Middle frontal gyrus (tissue), 1 donor: ENCODE results near the gene MUC5AC.
"Not testable (repeated sequence)": the region's sequence is repeated elsewhere in the genome, so short reads cannot be mapped to it uniquely, and the experiment has no call there.

ENCODE experiments used
- DNase-seq: peaks from one replicate; pipeline ENCODE4 v3.0.0-alpha.2; 2015; ENCODE audit warnings: low spot score; ENCODE audit errors: extremely low spot score

The MUC5AC gene

DNA sequence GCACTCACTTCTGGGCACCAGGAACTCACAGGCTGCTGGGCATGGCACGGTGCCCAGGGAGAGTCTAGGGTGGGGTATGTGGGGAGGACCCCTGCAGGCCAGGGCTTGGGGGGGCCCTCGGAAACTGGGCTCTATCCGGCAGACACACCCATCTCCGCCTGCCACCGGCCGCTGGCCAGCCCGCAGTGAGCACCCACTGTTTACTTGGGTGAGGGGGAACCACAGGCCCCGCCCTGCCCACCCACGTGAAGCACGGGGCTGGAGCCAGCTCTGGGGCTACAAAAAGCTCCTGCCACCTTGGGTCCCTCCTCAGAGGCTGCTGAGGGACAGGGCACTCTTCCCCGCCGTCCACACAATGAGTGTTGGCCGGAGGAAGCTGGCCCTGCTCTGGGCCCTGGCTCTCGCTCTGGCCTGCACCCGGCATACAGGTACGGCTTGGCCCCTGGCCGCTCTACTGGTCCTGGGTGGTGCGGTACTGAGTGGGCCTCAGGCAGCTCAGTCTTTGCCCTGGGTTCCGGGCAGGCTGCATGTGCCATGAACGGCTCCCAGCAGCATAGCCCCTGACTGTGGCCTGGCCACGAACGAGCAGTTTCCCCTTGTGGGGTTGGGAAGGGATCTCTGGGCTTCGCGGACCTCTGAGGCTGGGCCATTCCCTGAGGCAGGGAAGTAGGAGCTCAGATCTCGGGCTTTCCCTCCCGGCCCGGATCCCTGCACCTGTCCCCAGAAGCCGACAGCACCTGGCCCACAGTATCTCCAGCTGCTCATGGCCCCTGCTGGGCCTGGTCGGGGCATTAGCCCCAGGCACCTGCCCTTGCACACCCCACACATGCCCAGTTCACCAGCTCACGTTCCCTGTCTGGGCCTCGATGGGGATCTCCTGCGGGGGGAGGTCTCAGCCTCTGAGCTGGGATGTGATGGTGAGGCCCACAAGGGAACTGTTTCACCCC lies at the start of gene MUC5AC:
Gene MUC5AC (plus strand): TSS at position 309 of the 947 bp plus-strand sequence. CDS start 47 bp downstream, at position 356.
- no peak for DNase-seq

DNA sequence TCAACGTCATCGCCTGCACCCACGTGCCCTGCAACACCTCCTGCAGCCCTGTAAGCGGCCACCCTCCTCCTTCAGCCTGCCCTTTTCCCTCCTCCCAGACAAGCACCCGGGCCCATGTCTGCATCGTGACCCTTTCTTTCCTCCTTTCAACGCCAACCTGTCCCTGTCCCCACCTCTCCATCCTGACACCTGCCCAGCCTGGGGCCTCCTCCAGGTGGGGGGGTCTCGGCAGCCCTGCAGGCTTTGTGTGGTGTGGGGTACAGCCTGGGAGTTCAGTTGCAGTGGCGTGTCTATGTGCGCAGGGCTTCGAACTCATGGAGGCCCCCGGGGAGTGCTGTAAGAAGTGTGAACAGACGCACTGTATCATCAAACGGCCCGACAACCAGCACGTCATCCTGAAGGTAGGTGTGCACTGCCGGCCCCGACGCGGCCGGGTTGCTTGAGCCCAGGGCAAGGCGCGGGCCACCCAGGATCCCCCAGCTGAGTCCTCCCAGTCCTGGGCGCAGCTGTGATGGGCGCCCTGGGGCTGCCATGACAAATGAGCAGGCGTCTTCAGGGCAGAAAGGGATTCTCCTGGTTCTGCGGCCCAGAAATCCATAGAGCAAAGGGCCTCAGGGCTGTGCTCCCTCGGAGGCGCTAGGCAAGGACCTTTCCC lies 49.4 kb upstream of the MUC5AC start:
- no peak for DNase-seq

GRCh38 chr11:1109101-1109917 lies 48.4 kb upstream of the MUC5AC start:
- DNase-seq: no peak

GRCh38 chr11:1109918-1110705 lies 47.6 kb upstream of the MUC5AC start:
- no peak for DNase-seq

GRCh38 chr11:1111545-1112212 lies 46.1 kb upstream of the MUC5AC start:
- no peak for DNase-seq

DNA sequence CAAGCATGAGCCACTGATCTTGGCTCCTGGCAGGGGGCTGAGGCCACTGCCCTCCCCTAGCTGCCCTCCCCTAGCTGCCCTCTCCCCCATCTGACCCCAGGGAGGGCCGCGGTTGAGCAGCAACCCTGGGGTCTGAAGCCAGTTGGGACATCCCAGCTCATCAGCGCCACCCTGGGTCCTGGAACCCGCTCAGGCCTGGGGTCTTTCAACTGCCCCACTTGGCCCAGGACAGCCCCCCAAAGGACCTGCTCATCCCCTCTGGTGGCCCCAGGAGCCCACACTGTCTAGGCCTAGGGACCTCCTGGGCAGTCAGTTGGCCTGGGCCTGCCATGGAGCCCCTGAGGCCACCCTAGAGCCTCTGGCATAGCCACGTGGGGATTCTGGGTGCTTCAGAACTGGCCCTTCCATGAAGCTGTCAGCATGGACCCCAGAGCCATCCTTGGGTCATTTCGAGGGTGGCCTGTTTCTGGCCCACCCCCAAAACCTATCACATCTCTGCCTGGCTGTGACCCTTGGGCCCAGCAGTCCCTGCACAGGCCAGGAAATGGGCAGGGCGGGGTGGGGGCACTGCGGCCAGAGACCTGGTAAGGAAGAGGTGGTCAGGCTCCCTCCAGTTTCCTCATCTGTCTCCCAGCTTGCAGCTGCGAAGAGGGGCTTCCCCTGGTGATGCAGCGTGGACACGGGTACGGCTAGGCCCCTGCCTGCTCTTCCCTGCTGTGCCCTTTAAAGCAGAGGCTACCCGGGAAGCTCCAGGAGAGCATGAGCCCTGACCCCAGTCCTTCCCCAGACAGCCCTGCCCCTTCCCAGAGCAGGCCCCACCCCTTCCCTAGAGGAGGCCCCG lies 45.2 kb upstream of the MUC5AC start:
- no peak for DNase-seq

DNA sequence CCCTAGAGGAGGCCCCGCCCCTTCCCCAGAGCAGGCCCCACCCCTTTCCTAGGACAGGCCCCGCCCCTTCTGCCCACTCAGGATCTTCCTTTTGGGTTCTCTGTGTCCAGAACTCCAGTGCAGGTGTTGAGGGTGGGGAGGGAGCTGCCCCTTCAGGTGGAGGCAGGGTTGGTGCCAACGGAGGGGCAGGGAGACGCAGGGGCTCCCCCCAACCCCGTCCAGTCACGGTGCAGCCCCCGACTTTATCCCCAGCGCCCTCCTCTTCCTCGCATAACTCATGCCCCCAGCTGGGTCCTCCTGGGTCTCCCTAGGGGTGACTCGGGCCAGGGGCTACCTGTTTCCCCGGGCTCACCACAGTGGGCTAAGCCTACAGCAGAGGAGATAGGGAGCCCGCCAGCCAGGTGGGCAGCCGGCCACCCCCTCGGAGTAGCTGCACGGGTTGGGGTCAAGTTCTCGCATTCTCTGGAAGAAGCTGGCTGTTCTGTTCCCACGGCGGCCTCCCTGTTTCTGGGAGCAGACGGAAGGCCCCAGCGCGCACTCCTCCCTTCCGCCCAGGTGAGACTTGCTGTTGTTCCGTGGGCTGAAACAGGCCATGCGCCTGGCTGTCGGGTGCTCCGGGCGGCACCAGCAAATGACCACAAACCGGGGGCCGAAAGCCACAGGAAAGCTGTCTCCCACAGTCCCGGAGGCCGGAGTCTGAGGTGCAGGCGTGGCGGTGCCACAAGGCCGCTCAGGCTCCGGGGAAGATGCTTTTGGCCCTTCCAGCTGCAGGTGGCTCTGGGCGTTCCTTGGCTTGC lies 44.1 kb upstream of the MUC5AC start:
- DNase-seq: no peak

- DNase-seq: not testable (repeated sequence)
Observed at GRCh38 chr11:1115292-1115691, 42.5 kb upstream of the MUC5AC start.

DNA sequence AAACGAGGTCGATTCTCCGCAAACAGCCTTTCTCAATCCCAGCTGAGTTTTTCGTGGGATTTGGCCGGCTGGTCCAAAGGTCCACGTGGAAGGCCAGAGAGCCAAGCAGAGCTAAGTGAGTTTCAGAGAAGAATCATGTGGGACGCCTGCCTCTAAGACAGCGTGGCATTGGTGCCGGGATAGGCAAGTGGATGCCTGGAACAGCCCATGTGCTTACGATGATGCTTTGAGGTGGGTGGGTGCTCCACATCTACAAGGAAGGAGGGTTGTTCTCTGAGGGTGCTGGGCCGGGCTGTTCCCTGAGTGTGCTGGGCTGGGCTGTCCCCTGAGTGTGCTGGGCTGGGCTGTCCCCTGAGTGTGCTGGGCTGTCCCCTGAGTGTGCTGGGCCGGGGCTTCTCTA lies 41.6 kb upstream of the MUC5AC start:
- no peak for DNase-seq

DNA sequence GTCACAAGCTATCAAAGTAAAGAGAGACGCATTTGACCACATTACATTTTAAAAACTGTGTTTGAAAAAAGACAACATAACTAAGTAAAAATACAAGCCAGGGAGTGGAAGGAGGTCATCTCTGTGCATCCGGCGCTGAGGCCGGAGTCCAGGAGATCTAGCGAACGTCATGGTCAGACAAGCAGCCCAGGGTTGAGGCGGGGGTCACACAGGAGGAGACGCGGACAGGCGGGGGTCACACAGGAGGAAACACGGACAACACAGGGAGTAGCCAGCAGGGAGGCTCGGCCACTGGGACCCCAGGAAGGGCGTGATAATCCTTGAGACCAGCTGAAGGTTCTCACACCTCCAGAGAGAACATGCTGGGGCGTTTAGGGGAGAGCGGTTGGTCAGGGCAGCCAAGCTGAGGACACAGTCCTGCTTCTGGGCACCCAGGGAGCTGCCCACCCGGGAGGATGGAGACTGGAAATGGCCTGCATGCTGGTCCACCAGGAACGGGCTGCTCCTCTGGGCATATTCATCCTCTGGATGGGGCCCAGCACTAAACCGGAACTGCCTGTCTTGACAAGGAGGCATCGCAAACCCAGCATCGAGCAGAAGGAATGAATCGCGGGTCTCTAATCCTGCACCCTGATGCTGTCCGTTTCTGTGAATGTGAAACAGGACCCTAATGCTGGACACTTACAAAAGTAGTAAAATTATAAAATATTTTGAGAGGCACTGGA lies 40.9 kb upstream of the MUC5AC start:
- DNase-seq: no peak

- DNase-seq: no peak
Observed at GRCh38 chr11:1117992-1118391, 39.8 kb upstream of the MUC5AC start.

DNA sequence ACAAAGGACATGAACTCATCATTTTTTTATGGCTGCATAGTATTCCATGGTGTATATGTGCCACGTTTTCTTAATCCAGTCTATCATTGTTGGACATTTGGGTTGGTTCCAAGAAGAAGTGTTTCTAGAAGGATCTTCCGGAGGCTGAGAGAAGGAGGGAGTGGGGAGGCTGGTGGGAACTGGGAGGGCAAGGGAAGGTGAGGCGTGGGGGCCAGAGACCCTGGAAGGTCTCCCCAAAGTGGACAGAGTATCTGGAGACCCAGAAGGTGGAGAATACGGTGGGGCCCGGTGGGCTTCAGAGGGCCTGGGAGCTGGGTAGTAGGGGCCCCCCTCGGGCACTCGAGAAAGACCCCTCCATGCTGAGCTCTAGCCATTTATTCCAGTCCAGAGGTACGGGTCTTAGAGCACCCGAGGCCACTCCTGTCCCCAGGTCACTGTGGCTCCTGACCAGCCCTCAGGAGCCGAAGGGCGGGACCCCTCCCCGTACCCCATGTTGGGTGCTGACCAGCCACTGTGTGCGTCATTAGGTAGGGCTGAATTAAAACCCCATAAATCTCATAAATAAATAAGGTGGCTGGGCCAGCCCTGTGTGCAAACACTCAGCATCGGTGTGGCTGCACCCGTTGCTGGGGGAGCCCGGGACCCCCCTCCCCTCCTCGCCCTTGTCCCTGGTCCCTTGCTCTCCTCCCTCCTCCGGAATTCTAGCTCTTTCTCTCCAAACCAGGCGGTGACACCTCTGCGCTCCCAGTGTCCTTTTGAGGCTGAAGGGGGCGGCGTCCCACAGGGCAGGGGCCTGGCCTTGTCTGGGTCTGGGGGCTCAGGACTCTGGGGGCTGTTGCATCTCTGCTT lies 38.8 kb upstream of the MUC5AC start:
- no peak for DNase-seq

DNA sequence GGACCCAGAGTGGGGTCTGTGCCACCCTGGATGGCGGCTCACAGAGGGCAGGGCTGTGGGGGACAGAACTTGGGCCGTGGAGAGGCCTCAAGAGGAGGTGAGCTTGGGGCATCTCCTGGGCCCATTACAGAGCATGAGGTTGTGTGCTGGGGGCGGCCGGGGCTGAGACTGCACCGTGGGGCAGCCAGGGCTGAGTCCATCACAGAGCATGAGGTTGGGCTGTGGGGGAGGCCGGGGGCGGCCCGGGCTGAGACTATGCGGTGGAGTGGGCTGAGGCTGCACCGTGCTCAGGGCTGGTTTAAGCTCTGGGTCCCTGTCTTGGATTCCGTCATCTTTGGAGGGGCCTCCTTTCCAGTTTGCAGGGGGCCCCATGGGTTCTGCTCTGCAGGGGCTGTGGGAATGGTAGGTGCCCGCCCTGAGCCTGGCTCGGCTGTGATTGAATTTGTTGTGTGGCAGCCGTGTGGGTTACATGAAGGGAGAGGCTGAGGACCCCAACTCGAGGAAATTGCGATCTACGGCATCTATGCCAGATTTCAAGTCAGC lies 38.1 kb upstream of the MUC5AC start:
- DNase-seq: no peak

- DNase-seq: no peak
Observed at GRCh38 chr11:1120532-1121330, 37.0 kb upstream of the MUC5AC start.

GRCh38 chr11:1121331-1121812 lies 36.4 kb upstream of the MUC5AC start:
- no peak for DNase-seq
